HCT116 (cell line): ENCODE data around the gene CHD3. TPM values are rescaled to one million over a fixed set of nuclear protein-coding genes. Genes with fewer than 3 reads are reported as not detected.

Experiments
- ATAC-seq: fragments of 200-7000 bp; cut with Tn5 transposase; 2 replicates; pipeline ENCODE4 v1.9.1; 2020; ENCODE audit warnings: mild to moderate bottlenecking, moderate library complexity
- BruUV-seq: library from RNA; stranded (reverse); fragments of 400-500 nt; replicated peaks from 2 replicates; lab custom pipeline; 2021; lab: Mats Ljungman, UMichigan
- CTCF ChIA-PET: fragments of 300-600 bp; sonication (Branson Sonifier 250); formaldehyde crosslinking; loops from one replicate; lab custom pipeline; 2021; ENCODE audit warnings: antibody characterized with exemption; lab: Charles Lee
- POLR2A ChIA-PET: fragments of 300-600, 350-600 bp; sonication (Branson Sonifier 250); formaldehyde crosslinking; loops from one replicate; lab custom pipeline; 2021; ENCODE audit warnings: antibody characterized with exemption; lab: Charles Lee
- RAD21 ChIA-PET, 2 experiments: fragments of 300-600 bp; sonication (Branson Sonifier 250); formaldehyde crosslinking; loops; one replicate each; lab custom pipeline; 2023; ENCODE audit warnings: low total read pairs in 2 of 2; ENCODE audit not compliant: uncharacterized antibody in 2 of 2, unreplicated experiment in 2 of 2, low non-redundant PET in 1 of 2; lab: Charles Lee
- DNase-seq: peaks from one replicate; pipeline ENCODE4 v3.0.0-alpha.2; 2010; ENCODE audit warnings: low read depth, low spot score
- H2AFZ ChIP-seq: fragments of 200-600 bp; shearing (Covaris generic), sonication (generic); 2 replicates; pipeline ENCODE4 v1.6.1; 2017; ENCODE audit warnings: low read depth, mixed run types, mixed read lengths, antibody characterized with exemption, low read length; ENCODE audit not compliant: poor library complexity, severe bottlenecking
- H3K27ac ChIP-seq: 2 replicates; pipeline ENCODE4 v1.5.1; 2012; ENCODE audit warnings: low read depth, low read length
- H3K27me3 ChIP-seq: fragments of 200-600 bp; sonication (generic); 2 replicates; pipeline ENCODE4 v1.6.1; 2016; ENCODE audit warnings: mixed run types, low read length, mixed read lengths; ENCODE audit not compliant: insufficient read depth
- H3K36me3 ChIP-seq, 2 experiments: fragments of 200-500 bp in 1 of 2; fragments of 200-600 bp in 1 of 2; sonication (Bioruptor generic) in 1 of 2; sonication (generic) in 1 of 2; 2 replicates each; pipeline versions ENCODE4 v1.5.1 to v1.6.1; 2014 to 2016; ENCODE audit warnings: low read length in 2 of 2, inconsistent platforms in 1 of 2, mixed read lengths in 1 of 2, mixed run types in 1 of 2; ENCODE audit not compliant: insufficient read depth in 2 of 2, control insufficient read depth in 1 of 2
- H3K4me1 ChIP-seq, 2 experiments: fragments of 200-600 bp in 1 of 2; sonication (generic) in 1 of 2; 2 replicates each; pipeline versions ENCODE4 v1.5.1 to v1.6.1; 2012 to 2017; ENCODE audit warnings: low read length in 2 of 2, inconsistent platforms in 1 of 2, mild to moderate bottlenecking in 1 of 2, mixed read lengths in 1 of 2, mixed run types in 1 of 2, moderate library complexity in 1 of 2; ENCODE audit not compliant: insufficient read depth in 2 of 2, control insufficient read depth in 1 of 2
- H3K4me2 ChIP-seq: fragments of 200-600 bp; sonication (generic); 2 replicates; pipeline ENCODE4 v1.6.1; 2017; ENCODE audit warnings: mixed run types, low read length, mixed read lengths
- H3K4me3 ChIP-seq, 2 experiments: fragments of 200-600 bp in 1 of 2; sonication (generic) in 1 of 2; replicated peaks in 1 of 2; 2 replicates each; pipeline ENCODE4 v1.5.1; 2011 to 2016; ENCODE audit warnings: low read length in 2 of 2, control low read depth in 1 of 2, low read depth in 1 of 2, mild to moderate bottlenecking in 1 of 2, mixed read lengths in 1 of 2, mixed run types in 1 of 2
- H3K79me2 ChIP-seq: fragments of 200-600 bp; sonication (generic); 2 replicates; pipeline ENCODE4 v1.6.1; 2017; ENCODE audit warnings: mild to moderate bottlenecking, mixed run types, low read length, moderate library complexity, mixed read lengths; ENCODE audit not compliant: insufficient read depth
- H3K9ac ChIP-seq: fragments of 200-600 bp; sonication (generic); 2 replicates; pipeline ENCODE4 v1.6.1; 2016; ENCODE audit warnings: low read length, mixed read lengths
- H3K9me2 ChIP-seq: fragments of 200-600 bp; sonication (generic), shearing (Covaris generic); 2 replicates; pipeline ENCODE4 v1.6.1; 2017; ENCODE audit warnings: mixed run types, mild to moderate bottlenecking, moderate library complexity; ENCODE audit not compliant: insufficient read depth
- H3K9me3 ChIP-seq, 2 experiments: fragments of 200-500 bp in 1 of 2; fragments of 200-600 bp in 1 of 2; sonication (Bioruptor generic) in 1 of 2; sonication (generic) in 1 of 2; 2 replicates each; pipeline ENCODE4 v1.6.1; 2014 to 2017; ENCODE audit warnings: low read length in 2 of 2, mixed read lengths in 2 of 2, inconsistent platforms in 1 of 2, low read depth in 1 of 2, mild to moderate bottlenecking in 1 of 2, mixed run types in 1 of 2, moderate library complexity in 1 of 2; ENCODE audit not compliant: control insufficient read depth in 1 of 2, insufficient read depth in 1 of 2
- H4K20me1 ChIP-seq: fragments of 200-600 bp; sonication (generic), shearing (Covaris generic); 2 replicates; pipeline ENCODE4 v1.6.1; 2017; ENCODE audit warnings: mixed run types, mild to moderate bottlenecking, moderate library complexity; ENCODE audit not compliant: insufficient read depth
- CEBPB ChIP-seq: IDR thresholded peaks from 2 replicates; pipeline ENCODE4 v1.6.1; 2012; ENCODE audit warnings: low read depth
- EZH2 ChIP-seq: fragments of 200-600 bp; sonication (generic); IDR thresholded peaks from 2 replicates; pipeline ENCODE4 v1.6.1; 2017; ENCODE audit warnings: antibody characterized with exemption, mixed run types
- POLR2AphosphoS5 ChIP-seq: IDR thresholded peaks from 2 replicates; pipeline ENCODE4 v1.6.1; 2011; ENCODE audit warnings: mild to moderate bottlenecking, low read depth, low read length, moderate library complexity
- RAD21 ChIP-seq: IDR thresholded peaks from 2 replicates; pipeline ENCODE4 v1.6.1; 2012; ENCODE audit warnings: low read depth, mild to moderate bottlenecking
- SRF ChIP-seq: IDR thresholded peaks from 2 replicates; pipeline ENCODE4 v1.6.1; 2012; ENCODE audit warnings: low read depth
- TCF7L2 ChIP-seq: IDR thresholded peaks from 2 replicates; pipeline ENCODE4 v1.7.0; 2011; ENCODE audit warnings: borderline replicate concordance, inconsistent platforms; ENCODE audit not compliant: insufficient read depth, insufficient read length; ENCODE audit errors: extremely low read depth
- ZFX ChIP-seq: fragments of 450-650 bp; IDR thresholded peaks from 2 replicates; pipeline ENCODE4 v1.6.1; 2017
- intact Hi-C: fragments of 100-400 bp; cut with micrococcal nuclease; formaldehyde crosslinking; loops from 2 replicates; pipeline ENCODE4 v1.10.0; 2022
- total RNA-seq: library from RNA; stranded (reverse); gene quantifications from one replicate; pipeline ENCODE4 v1.2.1, GENCODE V29; 2021; ENCODE audit not compliant: unreplicated experiment
- TF ChIP-seq, protein P1 (sequence below): IDR thresholded peaks from 2 replicates; pipeline ENCODE4 v1.6.1; 2011; ENCODE audit warnings: mild to moderate bottlenecking, low read length, moderate library complexity; ENCODE audit not compliant: insufficient replicate concordance; ENCODE audit errors: extremely low read depth

CHD3 gene
- total RNA-seq, 1 experiment from 2014 or later = 54.8 TPM

DNA sequence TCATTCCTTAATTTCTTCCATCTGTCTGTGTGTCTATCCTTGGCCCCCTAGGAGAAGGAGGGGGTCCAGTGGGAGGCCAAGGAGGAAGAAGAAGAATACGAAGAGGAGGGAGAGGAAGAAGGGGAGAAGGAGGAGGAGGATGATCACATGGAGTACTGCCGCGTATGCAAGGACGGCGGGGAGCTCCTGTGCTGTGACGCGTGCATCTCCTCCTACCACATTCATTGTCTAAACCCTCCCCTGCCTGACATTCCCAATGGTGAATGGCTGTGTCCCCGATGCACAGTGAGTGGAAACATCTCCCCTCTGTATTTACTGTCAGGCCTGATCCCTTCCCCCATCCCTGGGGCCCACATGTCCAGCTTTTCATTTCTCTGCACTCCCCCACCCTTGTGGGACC is 6.3 kb downstream of the CHD3 start:
- intact Hi-C loops = loop anchor here (5.0 kb wide), 1 partner anchor 73 kb away; no protein-coding TSS in a partner anchor
- ChIA-PET POLR2A (no interaction called here), RAD21 (no interaction called here), CTCF (no interaction called here)
- DNase-seq (no peak), ATAC-seq (no peak)
- Histone ChIP-seq H3K36me3 (peaks cover 38 to 39% of the 10 kb centered on the region in 2 experiments; a peak in 3 of 4 replicates), H3K4me3 (no peak overlapping the region), H3K4me2 (no peak overlapping the region), H3K27ac (no peak overlapping the region), H3K9me2 (no peaks in the 10 kb centered on the region), H3K4me1 (peaks cover 2% of the 10 kb centered on the region in 2 experiments), H4K20me1 (no peaks in the 10 kb centered on the region), H3K9me3 (no peaks in the 10 kb centered on the region), H3K27me3 (no peaks in the 10 kb centered on the region), H3K79me2 (no peaks in the 10 kb centered on the region), H2AFZ (no peak overlapping the region), H3K9ac (no peak overlapping the region)
- no peak for TF ChIP-seq ZFX
- no peak for TF ChIP-seq POLR2AphosphoS5
- no peak for TF ChIP-seq TCF7L2
- TF ChIP-seq EZH2 = no peak
- no peak for TF ChIP-seq CEBPB
- TF ChIP-seq SRF = no peak
- TF ChIP-seq, protein P1, sequence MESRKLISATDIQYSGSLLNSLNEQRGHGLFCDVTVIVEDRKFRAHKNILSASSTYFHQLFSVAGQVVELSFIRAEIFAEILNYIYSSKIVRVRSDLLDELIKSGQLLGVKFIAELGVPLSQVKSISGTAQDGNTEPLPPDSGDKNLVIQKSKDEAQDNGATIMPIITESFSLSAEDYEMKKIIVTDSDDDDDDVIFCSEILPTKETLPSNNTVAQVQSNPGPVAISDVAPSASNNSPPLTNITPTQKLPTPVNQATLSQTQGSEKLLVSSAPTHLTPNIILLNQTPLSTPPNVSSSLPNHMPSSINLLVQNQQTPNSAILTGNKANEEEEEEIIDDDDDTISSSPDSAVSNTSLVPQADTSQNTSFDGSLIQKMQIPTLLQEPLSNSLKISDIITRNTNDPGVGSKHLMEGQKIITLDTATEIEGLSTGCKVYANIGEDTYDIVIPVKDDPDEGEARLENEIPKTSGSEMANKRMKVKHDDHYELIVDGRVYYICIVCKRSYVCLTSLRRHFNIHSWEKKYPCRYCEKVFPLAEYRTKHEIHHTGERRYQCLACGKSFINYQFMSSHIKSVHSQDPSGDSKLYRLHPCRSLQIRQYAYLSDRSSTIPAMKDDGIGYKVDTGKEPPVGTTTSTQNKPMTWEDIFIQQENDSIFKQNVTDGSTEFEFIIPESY = no peak
- BruUV-seq = no TSS peak

DNA sequence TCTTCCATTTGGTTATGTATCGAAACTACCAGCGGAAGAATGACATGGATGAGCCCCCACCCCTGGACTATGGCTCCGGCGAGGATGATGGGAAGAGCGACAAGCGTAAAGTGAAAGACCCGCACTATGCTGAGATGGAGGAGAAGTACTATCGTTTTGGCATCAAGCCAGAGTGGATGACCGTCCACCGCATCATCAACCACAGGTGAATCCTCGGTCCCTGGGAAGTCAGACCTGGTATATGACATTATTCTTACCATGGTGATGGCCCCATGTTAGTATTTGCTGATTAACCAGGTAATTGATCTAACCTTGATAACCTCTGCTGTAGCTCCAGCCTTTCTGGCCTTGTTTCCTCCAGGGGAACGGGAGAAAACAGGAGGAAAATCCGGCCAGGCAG is 8.5 kb downstream of the CHD3 start:
- no peak for DNase-seq
- no peak overlapping the region for H3K4me2 ChIP-seq
- H3K4me1 ChIP-seq = no peaks in the 10 kb centered on the region; a peak in 1 of 4 replicates
- H3K27me3 ChIP-seq = no peaks in the 10 kb centered on the region
- RAD21 ChIA-PET = no interaction called here
- H3K9me2 ChIP-seq = no peaks in the 10 kb centered on the region
- no peak for ATAC-seq
- no peaks in the 10 kb centered on the region for H4K20me1 ChIP-seq
- BruUV-seq = no TSS peak
- peaks cover 31 to 46% of the 10 kb centered on the region in 2 experiments; a peak in 3 of 4 replicates for H3K36me3 ChIP-seq
- no peaks in the 10 kb centered on the region for H3K79me2 ChIP-seq
- POLR2A ChIA-PET = no interaction called here
- H3K27ac ChIP-seq = no peak overlapping the region
- no peak overlapping the region for H3K9ac ChIP-seq
- TF ChIP-seq POLR2AphosphoS5 (no peak), RAD21 (no peak)
- no peak overlapping the region for H2AFZ ChIP-seq
- CTCF ChIA-PET = interaction anchor here (0.7 kb wide), 1 partner anchor 63 kb away, joined by 3 read pairs; the partner anchor contains the start of gene KDM6B
- no peak overlapping the region for H3K4me3 ChIP-seq
- intact Hi-C loops = loop anchor here (1.0 to 5.0 kb wide), 2 partner anchors 35 to 75 kb away; no protein-coding TSS in a partner anchor
- H3K9me3 ChIP-seq = no peaks in the 10 kb centered on the region
